ENCODE measurements around the gene MYADM.

DNA sequence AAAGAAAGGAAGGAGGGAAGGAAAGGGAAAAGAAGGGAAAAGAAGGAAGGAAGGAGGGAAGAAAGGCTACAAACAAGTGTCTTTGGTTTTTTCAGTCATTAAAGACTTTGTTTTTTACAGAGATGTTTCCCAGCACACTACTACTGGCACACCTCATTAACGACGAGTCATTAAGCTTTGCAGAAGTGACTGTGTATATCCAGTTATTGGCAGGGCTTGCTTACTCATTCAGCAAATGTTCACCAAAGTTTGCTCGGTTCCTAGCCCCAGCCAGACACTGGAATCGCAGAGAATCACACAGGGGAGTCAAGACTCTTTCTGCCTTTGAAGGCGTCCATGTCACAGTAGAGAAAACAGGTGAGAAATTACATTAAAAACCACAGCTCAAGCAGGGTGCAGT is 47.8 kb upstream of the MYADM start:
- TF ChIP-seq CTCF (IDR thresholded peaks at IDR 0.05) (no peak), POLR2A (IDR thresholded peaks at IDR 0.05) (no peak)

Data from heart left ventricle (tissue), 13 donors.